LNCaP clone FGC (cell line): Measurements from ENCODE around the gene KRTAP5-9.
"Not testable (repeated sequence)": the region's sequence is repeated elsewhere in the genome, so short reads cannot be mapped to it uniquely, and the experiment has no call there.

ENCODE experiments used
- DNase-seq: peaks from one replicate; pipeline ENCODE4 v3.0.0-alpha.2; 2011; ENCODE audit warnings: low read depth
- H3K4me3 ChIP-seq: 2 replicates; pipeline ENCODE4 v1.5.1; 2011; ENCODE audit warnings: mild to moderate bottlenecking, low read depth, low read length, control low read depth
- CTCF ChIP-seq: IDR thresholded peaks from 2 replicates; pipeline ENCODE4 v1.5.1; 2012; ENCODE audit warnings: mild to moderate bottlenecking; ENCODE audit not compliant: control insufficient read depth, insufficient read depth; ENCODE audit errors: extremely low read depth

Gene KRTAP5-9

GRCh38 chr11:71564430-71564829 is 16.2 kb downstream of the KRTAP5-9 start:
- no peak for TF ChIP-seq CTCF

GRCh38 chr11:71565263-71565662 is 17.0 kb downstream of the KRTAP5-9 start, which contains the start of gene KRTAP5-10:
Gene KRTAP5-10 (plus strand): TSS chr11:71565563. CDS start chr11:71565588, 25 bp downstream.
- TF ChIP-seq CTCF, result no peak
- no peak within 1 kb of the TSS for H3K4me3 ChIP-seq
- no peak for DNase-seq

More at GRCh38 chr11:71564430-71564829, 16.2 kb downstream of the KRTAP5-9 start:
- H3K4me3 ChIP-seq, result no peak overlapping the region
- no peak for DNase-seq

- DNase-seq, result no peak
- TF ChIP-seq CTCF, result no peak
- no peak overlapping the region for H3K4me3 ChIP-seq
These were observed 17.9 kb downstream of the KRTAP5-9 start for GRCh38 chr11:71566081-71566620.

- not testable (repeated sequence) for DNase-seq, H3K4me3 ChIP-seq
These were observed 18.7 kb downstream of the KRTAP5-9 start for GRCh38 chr11:71566626-71567599.

- DNase-seq, H3K4me3 ChIP-seq: not testable (repeated sequence)
These were observed 19.4 kb downstream of the KRTAP5-9 start for GRCh38 chr11:71567633-71568032.

GRCh38 chr11:71568704-71569349 is 20.6 kb downstream of the KRTAP5-9 start:
- TF ChIP-seq CTCF, result no peak
- no peak overlapping the region for H3K4me3 ChIP-seq

GRCh38 chr11:71571101-71571850 is 23.1 kb downstream of the KRTAP5-9 start:
- DNase-seq, H3K4me3 ChIP-seq: not testable (repeated sequence)

More at GRCh38 chr11:71568704-71569349, 20.6 kb downstream of the KRTAP5-9 start:
- DNase-seq, result peak; percentile 22

GRCh38 chr11:71572811-71573210 is 24.6 kb downstream of the KRTAP5-9 start:
- no peak for DNase-seq
- H3K4me3 ChIP-seq, result no peak overlapping the region
- TF ChIP-seq CTCF, result no peak
